Measurements from ENCODE around the gene SPACDR.

Gene SPACDR

DNA sequence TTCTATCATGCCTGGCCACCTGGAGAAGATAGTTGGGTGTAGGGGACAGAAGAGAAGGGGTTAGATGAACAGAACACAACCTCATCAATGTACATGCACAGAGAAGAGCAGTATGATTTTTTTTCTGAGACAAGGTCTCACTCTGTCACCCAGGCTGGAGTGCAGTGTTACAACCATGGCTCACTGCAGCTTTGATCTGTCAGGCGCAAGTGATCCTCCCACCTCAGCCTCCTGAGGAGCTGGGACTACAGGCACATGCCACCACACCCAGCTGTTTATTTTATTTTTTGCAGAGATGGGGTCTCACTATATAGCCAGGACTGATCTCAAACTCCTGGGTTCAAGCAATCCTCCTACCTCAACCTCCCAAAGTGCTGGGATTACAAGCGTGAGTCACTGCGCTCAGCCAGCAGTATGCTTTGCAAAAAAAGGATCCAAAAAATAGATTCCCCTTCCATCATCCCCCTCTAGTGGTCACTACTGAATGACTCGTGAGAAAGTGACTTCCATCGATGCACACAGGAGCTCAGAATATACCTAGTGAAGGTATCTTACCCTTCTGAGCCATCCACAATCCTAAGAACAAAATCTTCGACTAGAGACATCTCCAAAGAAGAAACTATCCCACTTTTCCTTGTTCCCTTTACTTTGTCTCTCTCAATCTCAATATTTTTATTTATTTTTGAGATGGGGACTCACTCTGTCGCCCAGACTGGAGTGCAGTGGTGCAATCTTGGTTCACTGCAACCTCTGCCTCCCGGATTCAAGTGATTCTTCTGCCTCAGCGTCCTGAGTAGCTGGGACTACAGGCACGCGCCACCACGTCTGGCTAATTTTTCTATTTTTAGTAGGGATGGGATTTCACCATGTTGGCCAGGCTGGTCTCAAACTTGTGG, 56.5 kb downstream of the SPACDR start:
- peak in 1 of 2 donors; percentile 69 for DNase-seq

DNA sequence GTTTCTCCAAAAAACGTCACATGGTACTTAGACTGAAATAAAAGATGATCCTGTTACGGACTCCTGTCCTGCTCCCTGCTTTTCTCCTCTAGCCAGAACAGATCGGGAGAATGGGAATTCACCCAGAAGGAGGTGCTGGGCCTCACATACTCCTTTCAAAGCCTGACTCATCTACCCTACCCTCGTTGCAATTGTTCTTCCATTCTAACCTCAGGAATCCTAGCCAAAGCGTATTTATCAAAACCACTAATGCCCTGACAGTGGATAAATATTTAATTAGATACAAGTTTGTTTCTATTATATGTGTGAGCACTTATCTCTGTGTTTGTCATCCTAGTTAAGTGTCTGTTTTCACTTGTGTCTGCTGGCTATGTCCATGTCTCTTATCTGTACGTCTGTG, 57.3 kb downstream of the SPACDR start:
- no peak for DNase-seq
